SK-N-SH treated with all-trans-retinoic acid at 6 μM for 48 hours (cell line): ENCODE results near the gene RASSF4.

Experiments
- ATAC-seq: fragments of 200-7000 bp; cut with Tn5 transposase; 3 replicates; pipeline ENCODE4 v1.9.1; 2020; ENCODE audit warnings: mild to moderate bottlenecking, moderate library complexity
- ARNTL ChIP-seq: fragments of 450-650 bp; formaldehyde crosslinking; IDR thresholded peaks from 2 replicates; pipeline ENCODE4 v1.5.0; 2020; ENCODE audit warnings: low read depth, mild to moderate bottlenecking, moderate library complexity, borderline replicate concordance
- BACH2 ChIP-seq: fragments of 250-450 bp; sonication (Bioruptor Pico); IDR thresholded peaks from 2 replicates; pipeline ENCODE4 v1.9.0; 2021; ENCODE audit warnings: mild to moderate bottlenecking, borderline replicate concordance
- CREB5 ChIP-seq: fragments of 250-450 bp; sonication (Bioruptor Pico); IDR thresholded peaks from 2 replicates; pipeline ENCODE4 v1.5.1; 2020; ENCODE audit warnings: low read depth, mild to moderate bottlenecking, moderate library complexity
- CSDC2 ChIP-seq: fragments of 250-450 bp; sonication (Bioruptor Pico); IDR thresholded peaks from 2 replicates; pipeline ENCODE4 v1.5.0; 2020; ENCODE audit warnings: mild to moderate bottlenecking, moderate library complexity
- ESRRG ChIP-seq: fragments of 250-450 bp; sonication (Bioruptor Pico); IDR thresholded peaks from 2 replicates; pipeline ENCODE4 v1.6.1; 2021; ENCODE audit warnings: mild to moderate bottlenecking
- GLIS3 ChIP-seq: fragments of 250-450 bp; sonication (Bioruptor Pico); IDR thresholded peaks from 2 replicates; pipeline ENCODE4 v1.5.0; 2020; ENCODE audit warnings: mild to moderate bottlenecking, moderate library complexity
- ISL1 ChIP-seq: fragments of 250-450 bp; sonication (Bioruptor Pico); IDR thresholded peaks from 2 replicates; pipeline ENCODE4 v2.1.2; 2022; ENCODE audit warnings: mild to moderate bottlenecking, moderate library complexity
- OSR1 ChIP-seq: fragments of 250-450 bp; sonication (Bioruptor Pico); IDR thresholded peaks from 2 replicates; pipeline ENCODE4 v1.8.0; 2022; ENCODE audit warnings: moderate library complexity, mild to moderate bottlenecking, inconsistent platforms
- PATZ1 ChIP-seq: fragments of 250-450 bp; sonication (Bioruptor Pico); IDR thresholded peaks from 2 replicates; pipeline ENCODE4 v1.8.0; 2020; ENCODE audit warnings: mild to moderate bottlenecking, moderate library complexity, borderline replicate concordance
- PPARA ChIP-seq: fragments of 250-450 bp; sonication (Bioruptor Pico); IDR thresholded peaks from 2 replicates; pipeline ENCODE4 v1.5.0; 2020; ENCODE audit warnings: mild to moderate bottlenecking, borderline replicate concordance
- RARB ChIP-seq: fragments of 250-450 bp; sonication (Bioruptor Pico); IDR thresholded peaks from 2 replicates; pipeline ENCODE4 v1.8.0; 2021; ENCODE audit warnings: mild to moderate bottlenecking, moderate library complexity
- SNAI2 ChIP-seq: fragments of 250-450 bp; sonication (Bioruptor Pico); IDR thresholded peaks from 2 replicates; pipeline ENCODE4 v1.5.0; 2020; ENCODE audit warnings: mild to moderate bottlenecking, moderate library complexity
- TCF4 ChIP-seq: fragments of 250-450 bp; sonication (Bioruptor Pico); IDR thresholded peaks from 2 replicates; pipeline ENCODE4 v1.8.0; 2021; ENCODE audit warnings: mild to moderate bottlenecking, moderate library complexity, borderline replicate concordance
- TOX ChIP-seq: fragments of 250-450 bp; sonication (Bioruptor Pico); IDR thresholded peaks from 2 replicates; pipeline ENCODE4 v1.8.0; 2021; ENCODE audit warnings: mild to moderate bottlenecking, moderate library complexity, borderline replicate concordance
- ZC3H10 ChIP-seq: fragments of 250-450 bp; sonication (Bioruptor Pico); IDR thresholded peaks from 2 replicates; pipeline ENCODE4 v1.5.1; 2021; ENCODE audit warnings: mild to moderate bottlenecking, moderate library complexity
- ZFP30 ChIP-seq: fragments of 450-650 bp; formaldehyde crosslinking; IDR thresholded peaks from 2 replicates; pipeline ENCODE4 v1.5.0; 2022; ENCODE audit warnings: mild to moderate bottlenecking, moderate library complexity
- ZNF565 ChIP-seq: fragments of 450-650 bp; formaldehyde crosslinking; conservative IDR thresholded peaks from 2 replicates; pipeline ENCODE4 v1.5.0; 2020; ENCODE audit warnings: low read depth, mild to moderate bottlenecking, moderate library complexity
- ZNF70 ChIP-seq: fragments of 450-650 bp; formaldehyde crosslinking; IDR thresholded peaks from 2 replicates; pipeline ENCODE4 v1.5.0; 2020; ENCODE audit warnings: mild to moderate bottlenecking, moderate library complexity
- TF ChIP-seq, protein P1 (sequence below): fragments of 250-450 bp; sonication (Bioruptor Pico); IDR thresholded peaks from 2 replicates; pipeline ENCODE4 v1.5.1; 2021; ENCODE audit warnings: mild to moderate bottlenecking, moderate library complexity
- TF ChIP-seq, protein P2 (sequence below): fragments of 250-450 bp; sonication (Bioruptor Pico); IDR thresholded peaks from 2 replicates; pipeline ENCODE4 v1.8.0; 2021; ENCODE audit warnings: low read depth, mild to moderate bottlenecking, moderate library complexity, borderline replicate concordance
- TF ChIP-seq, protein P3 (sequence below): fragments of 250-450 bp; sonication (Bioruptor Pico); IDR thresholded peaks from 2 replicates; pipeline ENCODE4 v1.5.0; 2020; ENCODE audit warnings: mild to moderate bottlenecking, moderate library complexity

Gene RASSF4

GRCh38 chr10:44985175-44985681 is 25.6 kb downstream of the RASSF4 start:
- TF ChIP-seq ESRRG (CRISPR knock-in tag) (no peak), TOX (CRISPR knock-in tag) (no peak), CSDC2 (no peak), ZC3H10 (CRISPR knock-in tag) (no peak), ISL1 (CRISPR knock-in tag) (no peak), PPARA (no peak), ZFP30 (CRISPR knock-in tag) (no peak), OSR1 (CRISPR knock-in tag) (no peak), TCF4 (CRISPR knock-in tag) (no peak), SNAI2 (CRISPR knock-in tag) (no peak), ZNF70 (CRISPR knock-in tag) (no peak), CREB5 (CRISPR knock-in tag) (no peak), ZNF565 (CRISPR knock-in tag) (no peak), GLIS3 (CRISPR knock-in tag) (no peak), ARNTL (CRISPR knock-in tag) (no peak), BACH2 (CRISPR knock-in tag) (no peak)
- TF ChIP-seq, protein P1, sequence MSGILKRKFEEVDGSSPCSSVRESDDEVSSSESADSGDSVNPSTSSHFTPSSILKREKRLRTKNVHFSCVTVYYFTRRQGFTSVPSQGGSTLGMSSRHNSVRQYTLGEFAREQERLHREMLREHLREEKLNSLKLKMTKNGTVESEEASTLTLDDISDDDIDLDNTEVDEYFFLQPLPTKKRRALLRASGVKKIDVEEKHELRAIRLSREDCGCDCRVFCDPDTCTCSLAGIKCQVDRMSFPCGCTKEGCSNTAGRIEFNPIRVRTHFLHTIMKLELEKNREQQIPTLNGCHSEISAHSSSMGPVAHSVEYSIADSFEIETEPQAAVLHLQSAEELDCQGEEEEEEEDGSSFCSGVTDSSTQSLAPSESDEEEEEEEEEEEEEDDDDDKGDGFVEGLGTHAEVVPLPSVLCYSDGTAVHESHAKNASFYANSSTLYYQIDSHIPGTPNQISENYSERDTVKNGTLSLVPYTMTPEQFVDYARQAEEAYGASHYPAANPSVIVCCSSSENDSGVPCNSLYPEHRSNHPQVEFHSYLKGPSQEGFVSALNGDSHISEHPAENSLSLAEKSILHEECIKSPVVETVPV (CRISPR knock-in tag): no peak
- TF ChIP-seq, protein P2, sequence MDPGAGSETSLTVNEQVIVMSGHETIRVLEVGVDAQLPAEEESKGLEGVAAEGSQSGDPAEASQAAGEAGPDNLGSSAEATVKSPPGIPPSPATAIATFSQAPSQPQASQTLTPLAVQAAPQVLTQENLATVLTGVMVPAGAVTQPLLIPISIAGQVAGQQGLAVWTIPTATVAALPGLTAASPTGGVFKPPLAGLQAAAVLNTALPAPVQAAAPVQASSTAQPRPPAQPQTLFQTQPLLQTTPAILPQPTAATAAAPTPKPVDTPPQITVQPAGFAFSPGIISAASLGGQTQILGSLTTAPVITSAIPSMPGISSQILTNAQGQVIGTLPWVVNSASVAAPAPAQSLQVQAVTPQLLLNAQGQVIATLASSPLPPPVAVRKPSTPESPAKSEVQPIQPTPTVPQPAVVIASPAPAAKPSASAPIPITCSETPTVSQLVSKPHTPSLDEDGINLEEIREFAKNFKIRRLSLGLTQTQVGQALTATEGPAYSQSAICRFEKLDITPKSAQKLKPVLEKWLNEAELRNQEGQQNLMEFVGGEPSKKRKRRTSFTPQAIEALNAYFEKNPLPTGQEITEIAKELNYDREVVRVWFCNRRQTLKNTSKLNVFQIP (CRISPR knock-in tag): no peak
- TF ChIP-seq, protein P3, sequence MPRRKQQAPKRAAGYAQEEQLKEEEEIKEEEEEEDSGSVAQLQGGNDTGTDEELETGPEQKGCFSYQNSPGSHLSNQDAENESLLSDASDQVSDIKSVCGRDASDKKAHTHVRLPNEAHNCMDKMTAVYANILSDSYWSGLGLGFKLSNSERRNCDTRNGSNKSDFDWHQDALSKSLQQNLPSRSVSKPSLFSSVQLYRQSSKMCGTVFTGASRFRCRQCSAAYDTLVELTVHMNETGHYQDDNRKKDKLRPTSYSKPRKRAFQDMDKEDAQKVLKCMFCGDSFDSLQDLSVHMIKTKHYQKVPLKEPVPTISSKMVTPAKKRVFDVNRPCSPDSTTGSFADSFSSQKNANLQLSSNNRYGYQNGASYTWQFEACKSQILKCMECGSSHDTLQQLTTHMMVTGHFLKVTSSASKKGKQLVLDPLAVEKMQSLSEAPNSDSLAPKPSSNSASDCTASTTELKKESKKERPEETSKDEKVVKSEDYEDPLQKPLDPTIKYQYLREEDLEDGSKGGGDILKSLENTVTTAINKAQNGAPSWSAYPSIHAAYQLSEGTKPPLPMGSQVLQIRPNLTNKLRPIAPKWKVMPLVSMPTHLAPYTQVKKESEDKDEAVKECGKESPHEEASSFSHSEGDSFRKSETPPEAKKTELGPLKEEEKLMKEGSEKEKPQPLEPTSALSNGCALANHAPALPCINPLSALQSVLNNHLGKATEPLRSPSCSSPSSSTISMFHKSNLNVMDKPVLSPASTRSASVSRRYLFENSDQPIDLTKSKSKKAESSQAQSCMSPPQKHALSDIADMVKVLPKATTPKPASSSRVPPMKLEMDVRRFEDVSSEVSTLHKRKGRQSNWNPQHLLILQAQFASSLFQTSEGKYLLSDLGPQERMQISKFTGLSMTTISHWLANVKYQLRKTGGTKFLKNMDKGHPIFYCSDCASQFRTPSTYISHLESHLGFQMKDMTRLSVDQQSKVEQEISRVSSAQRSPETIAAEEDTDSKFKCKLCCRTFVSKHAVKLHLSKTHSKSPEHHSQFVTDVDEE (CRISPR knock-in tag): no peak

GRCh38 chr10:44986179-44986578 is 26.6 kb downstream of the RASSF4 start:
- TF ChIP-seq RARB (CRISPR knock-in tag): no peak
- TF ChIP-seq PATZ1 (CRISPR knock-in tag): no peak
- no peak for TF ChIP-seq ZC3H10 (CRISPR knock-in tag)
- no peak for ATAC-seq

More at GRCh38 chr10:44985175-44985681, 25.6 kb downstream of the RASSF4 start:
- no peak for ATAC-seq

GRCh38 chr10:44986670-44987069 is 27.1 kb downstream of the RASSF4 start:
- ATAC-seq: no peak
- TF ChIP-seq PPARA: no peak
- TF ChIP-seq, protein P2 (CRISPR knock-in tag): no peak
- TF ChIP-seq OSR1 (CRISPR knock-in tag): no peak
- TF ChIP-seq ZFP30 (CRISPR knock-in tag): no peak
- TF ChIP-seq, protein P3 (CRISPR knock-in tag): no peak
- TF ChIP-seq ISL1 (CRISPR knock-in tag): no peak
- TF ChIP-seq PATZ1 (CRISPR knock-in tag): no peak
- TF ChIP-seq RARB (CRISPR knock-in tag): no peak
- TF ChIP-seq ZC3H10 (CRISPR knock-in tag): no peak
